Keratinocyte (primary cell): Measurements from ENCODE around the gene TRNAU1AP.

ENCODE experiments used
- CTCF ChIP-seq, 3 experiments: IDR thresholded peaks in 1 of 3; conservative IDR thresholded peaks in 1 of 3; optimal IDR thresholded peaks in 1 of 3; 2 replicates in 2 of 3; 3 replicates in 1 of 3; pipeline versions ENCODE3 to v1.5.1; 2011; ENCODE audit warnings: low read length in 3 of 3, mild to moderate bottlenecking in 3 of 3, moderate library complexity in 2 of 3, control low read depth in 1 of 3, inconsistent platforms in 1 of 3; ENCODE audit not compliant: insufficient read depth in 2 of 3; ENCODE audit errors: extremely low read depth in 1 of 3
- EZH2 ChIP-seq: IDR thresholded peaks from one replicate; pipeline ENCODE4 v1.6.1; 2012; ENCODE audit warnings: inconsistent platforms, mild to moderate bottlenecking, low read length, moderate library complexity

GRCh38 chr1:28505406-28506187 lies 47.3 kb upstream of the TRNAU1AP start, which contains the start of gene RCC1:
- TF ChIP-seq EZH2 (no peak), CTCF (optimal IDR thresholded peaks at IDR 0.05 in 1 of 3, IDR thresholded peaks at IDR 0.05 in 1 of 3, conservative IDR thresholded peaks at IDR 0.05 in 1 of 3; ENCODE audit: extremely low read depth in 1 of 3, insufficient read depth in 2 of 3, low read length in 3 of 3) (no peak)
